GM20431 (cell line): ENCODE data around the gene CBLL1.

ENCODE experiments used
- in situ Hi-C: fragments of 300-500 bp; cut with MseI, MboI; formaldehyde crosslinking; loops from one replicate; pipeline ENCODE4 v1.15.0; 2020; ENCODE audit warnings: low sequenced_read_pairs; ENCODE audit not compliant: unreplicated experiment

Gene CBLL1

GRCh38 chr7:107743567-107744344 lies at the start of gene CBLL1:
Gene CBLL1, plus strand, starts transcription at chr7:107744142. Its CDS starts 22 bp downstream, at chr7:107744164.
- in situ Hi-C loops: no loop called here

- in situ Hi-C loops: no loop called here
Measured at GRCh38 chr7:107694386-107694785, 49.6 kb upstream of the CBLL1 start.

- in situ Hi-C loops: no loop called here
Measured at GRCh38 chr7:107696330-107696946, 47.5 kb upstream of the CBLL1 start.

- in situ Hi-C loops: no loop called here
Measured at GRCh38 chr7:107697321-107698049, 46.5 kb upstream of the CBLL1 start.

- in situ Hi-C loops: loop anchor here (25.0 kb wide), 1 partner anchor 238 kb away; the partner anchor contains the start of gene GPR22
Measured at GRCh38 chr7:107700570-107700969, 43.4 kb upstream of the CBLL1 start.

GRCh38 chr7:107701191-107701590 lies 42.8 kb upstream of the CBLL1 start:
- in situ Hi-C loops: loop anchor here (25.0 kb wide), 1 partner anchor 239 kb away; the partner anchor contains the start of gene GPR22

- in situ Hi-C loops: loop anchor here (25.0 kb wide), 1 partner anchor 241 kb away; the partner anchor contains the start of gene GPR22
Measured at GRCh38 chr7:107703219-107703618, 40.7 kb upstream of the CBLL1 start.

GRCh38 chr7:107703872-107704271 lies 40.1 kb upstream of the CBLL1 start:
- in situ Hi-C loops: loop anchor here (25.0 kb wide), 1 partner anchor 242 kb away; the partner anchor contains the start of gene GPR22

- in situ Hi-C loops: loop anchor here (25.0 kb wide), 1 partner anchor 247 kb away; the partner anchor contains the start of gene GPR22
Measured at GRCh38 chr7:107708956-107709355, 35.0 kb upstream of the CBLL1 start.

- in situ Hi-C loops: loop anchor here (25.0 kb wide), 1 partner anchor 249 kb away; the partner anchor contains the start of gene GPR22
Measured at GRCh38 chr7:107711301-107711700, 32.6 kb upstream of the CBLL1 start.

- in situ Hi-C loops: loop anchor here (25.0 kb wide), 1 partner anchor 250 kb away; the partner anchor contains the start of gene GPR22
Measured at GRCh38 chr7:107712025-107712424, 31.9 kb upstream of the CBLL1 start.

GRCh38 chr7:107712896-107713295 lies 31.0 kb upstream of the CBLL1 start:
- in situ Hi-C loops: loop anchor here (25.0 kb wide), 1 partner anchor 251 kb away; the partner anchor contains the start of gene GPR22

- in situ Hi-C loops: loop anchor here (25.0 kb wide), 1 partner anchor 253 kb away; the partner anchor contains the start of gene GPR22
Measured at GRCh38 chr7:107715531-107715930, 28.4 kb upstream of the CBLL1 start.

GRCh38 chr7:107718456-107719193 lies 25.3 kb upstream of the CBLL1 start:
- in situ Hi-C loops: loop anchor here (25.0 kb wide), 1 partner anchor 256 kb away; the partner anchor contains the start of gene GPR22

GRCh38 chr7:107721286-107721685 lies 22.7 kb upstream of the CBLL1 start:
- in situ Hi-C loops: loop anchor here (25.0 kb wide), 1 partner anchor 259 kb away; the partner anchor contains the start of gene GPR22

- in situ Hi-C loops: loop anchor here (25.0 kb wide), 1 partner anchor 261 kb away; the partner anchor contains the start of gene GPR22
Measured at GRCh38 chr7:107723255-107723654, 20.7 kb upstream of the CBLL1 start.

GRCh38 chr7:107725138-107725740 lies 18.7 kb upstream of the CBLL1 start:
- in situ Hi-C loops: no loop called here

- in situ Hi-C loops: no loop called here
Measured at GRCh38 chr7:107726356-107727130, 17.4 kb upstream of the CBLL1 start.
